PC-9 (cell line): ENCODE results near the gene ZNF618. TPM values are rescaled to one million over a fixed set of nuclear protein-coding genes. Genes with fewer than 3 reads are reported as not detected.

Experiments
- BruUV-seq: library from RNA; stranded (reverse); fragments of 400-500 nt; replicated peaks from 2 replicates; lab custom pipeline; 2021; lab: Mats Ljungman, UMichigan
- CTCF ChIA-PET: fragments of 300-600 bp; sonication (Branson Sonifier 250); formaldehyde crosslinking; loops from one replicate; lab custom pipeline; 2022; ENCODE audit warnings: antibody characterized with exemption; lab: Charles Lee
- POLR2A ChIA-PET: fragments of 300-600 bp; sonication (Branson Sonifier 250); formaldehyde crosslinking; loops from one replicate; lab custom pipeline; 2022; ENCODE audit warnings: antibody characterized with exemption; ENCODE audit not compliant: unreplicated experiment; lab: Charles Lee
- DNase-seq, 2 experiments: peaks; one replicate each; pipeline versions ENCODE4 v3.0.0 to v3.0.0-alpha.2; 2015 to 2022; ENCODE audit warnings: mixed read lengths in 1 of 2
- H2AFZ ChIP-seq: fragments of 200-600 bp; sonication (generic); 2 replicates; pipeline ENCODE4 v1.8.1; 2017; ENCODE audit warnings: antibody characterized with exemption
- H3F3A ChIP-seq: fragments of 200-600 bp; sonication (generic); 2 replicates; pipeline ENCODE4 v1.8.1; 2017; ENCODE audit warnings: antibody characterized with exemption, mild to moderate bottlenecking, low read depth; ENCODE audit not compliant: insufficient read depth
- H3K27ac ChIP-seq: fragments of 200-600 bp; sonication (generic); 2 replicates; pipeline ENCODE4 v1.6.1; 2016; ENCODE audit warnings: mixed run types
- H3K27me3 ChIP-seq: fragments of 200-600 bp; sonication (generic); 2 replicates; pipeline ENCODE4 v1.6.1; 2016; ENCODE audit warnings: low read depth, mixed run types; ENCODE audit not compliant: insufficient read depth
- H3K36me3 ChIP-seq: fragments of 200-600 bp; sonication (generic); 2 replicates; pipeline ENCODE4 v1.6.1; 2016; ENCODE audit warnings: low read depth, mixed run types
- H3K4me1 ChIP-seq: fragments of 200-600 bp; sonication (generic); replicated peaks from 2 replicates; pipeline ENCODE4 v1.6.1; 2016; ENCODE audit warnings: mixed run types; ENCODE audit not compliant: insufficient read depth
- H3K4me2 ChIP-seq: fragments of 200-600 bp; sonication (generic); 2 replicates; pipeline ENCODE4 v1.6.1; 2017; ENCODE audit warnings: mixed run types
- H3K4me3 ChIP-seq: fragments of 200-600 bp; sonication (generic); 2 replicates; pipeline ENCODE4 v1.6.1; 2016; ENCODE audit warnings: mixed run types
- H3K79me2 ChIP-seq: fragments of 200-600 bp; sonication (generic); 2 replicates; pipeline ENCODE4 v1.6.1; 2017; ENCODE audit warnings: low read depth, mixed run types
- H3K9me2 ChIP-seq: fragments of 200-600 bp; sonication (generic); 2 replicates; pipeline ENCODE4 v1.8.1; 2017; ENCODE audit warnings: mild to moderate bottlenecking; ENCODE audit not compliant: insufficient read depth
- H3K9me3 ChIP-seq: fragments of 200-600 bp; sonication (generic); 2 replicates; pipeline ENCODE4 v1.8.1; 2016; ENCODE audit warnings: low read depth; ENCODE audit not compliant: insufficient read depth
- H4K20me1 ChIP-seq: fragments of 200-600 bp; sonication (generic); 2 replicates; pipeline ENCODE4 v1.8.1; 2017; ENCODE audit not compliant: insufficient read depth
- EZH2 ChIP-seq: fragments of 200-600 bp; sonication (generic); IDR thresholded peaks from 2 replicates; pipeline ENCODE4 v1.8.0; 2017; ENCODE audit warnings: antibody characterized with exemption, low read depth
- intact Hi-C: fragments of 100-400 bp; cut with micrococcal nuclease; formaldehyde crosslinking; loops from one replicate; pipeline ENCODE4 v1.10.0; 2022; ENCODE audit not compliant: unreplicated experiment
- total RNA-seq: library from RNA; stranded (reverse); gene quantifications from 2 replicates; pipeline ENCODE4 v1.2.3, GENCODE V29; 2021
- TF ChIP-seq, protein P1 (sequence below): fragments of 200-600 bp; sonication (generic); conservative IDR thresholded peaks from 2 replicates; pipeline ENCODE4 v1.6.1; 2017; ENCODE audit warnings: mixed run types, antibody characterized with exemption, mild to moderate bottlenecking, moderate library complexity

ZNF618 gene
- total RNA-seq, 1 experiment from 2014 or later = 0.20 TPM

GRCh38 chr9:114004221-114004716 is 128.2 kb downstream of the ZNF618 start:
- Histone ChIP-seq H3F3A (no peaks in the 10 kb centered on the region), H3K27me3 (peaks cover 88% of the 10 kb centered on the region), H3K4me3 (no peak overlapping the region), H4K20me1 (no peaks in the 10 kb centered on the region), H3K36me3 (no peaks in the 10 kb centered on the region), H2AFZ (no peak overlapping the region), H3K4me2 (no peak overlapping the region), H3K27ac (no peak overlapping the region), H3K9me2 (no peaks in the 10 kb centered on the region), H3K4me1 (no peaks in the 10 kb centered on the region), H3K9me3 (no peaks in the 10 kb centered on the region), H3K79me2 (no peaks in the 10 kb centered on the region)
- intact Hi-C loops = no loop called here
- no peak for DNase-seq
- no TSS peak for BruUV-seq
- TF ChIP-seq, protein P1, sequence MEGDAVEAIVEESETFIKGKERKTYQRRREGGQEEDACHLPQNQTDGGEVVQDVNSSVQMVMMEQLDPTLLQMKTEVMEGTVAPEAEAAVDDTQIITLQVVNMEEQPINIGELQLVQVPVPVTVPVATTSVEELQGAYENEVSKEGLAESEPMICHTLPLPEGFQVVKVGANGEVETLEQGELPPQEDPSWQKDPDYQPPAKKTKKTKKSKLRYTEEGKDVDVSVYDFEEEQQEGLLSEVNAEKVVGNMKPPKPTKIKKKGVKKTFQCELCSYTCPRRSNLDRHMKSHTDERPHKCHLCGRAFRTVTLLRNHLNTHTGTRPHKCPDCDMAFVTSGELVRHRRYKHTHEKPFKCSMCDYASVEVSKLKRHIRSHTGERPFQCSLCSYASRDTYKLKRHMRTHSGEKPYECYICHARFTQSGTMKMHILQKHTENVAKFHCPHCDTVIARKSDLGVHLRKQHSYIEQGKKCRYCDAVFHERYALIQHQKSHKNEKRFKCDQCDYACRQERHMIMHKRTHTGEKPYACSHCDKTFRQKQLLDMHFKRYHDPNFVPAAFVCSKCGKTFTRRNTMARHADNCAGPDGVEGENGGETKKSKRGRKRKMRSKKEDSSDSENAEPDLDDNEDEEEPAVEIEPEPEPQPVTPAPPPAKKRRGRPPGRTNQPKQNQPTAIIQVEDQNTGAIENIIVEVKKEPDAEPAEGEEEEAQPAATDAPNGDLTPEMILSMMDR = no peak
- no peak for TF ChIP-seq EZH2
- CTCF ChIA-PET = no interaction called here
- POLR2A ChIA-PET = no interaction called here

DNA sequence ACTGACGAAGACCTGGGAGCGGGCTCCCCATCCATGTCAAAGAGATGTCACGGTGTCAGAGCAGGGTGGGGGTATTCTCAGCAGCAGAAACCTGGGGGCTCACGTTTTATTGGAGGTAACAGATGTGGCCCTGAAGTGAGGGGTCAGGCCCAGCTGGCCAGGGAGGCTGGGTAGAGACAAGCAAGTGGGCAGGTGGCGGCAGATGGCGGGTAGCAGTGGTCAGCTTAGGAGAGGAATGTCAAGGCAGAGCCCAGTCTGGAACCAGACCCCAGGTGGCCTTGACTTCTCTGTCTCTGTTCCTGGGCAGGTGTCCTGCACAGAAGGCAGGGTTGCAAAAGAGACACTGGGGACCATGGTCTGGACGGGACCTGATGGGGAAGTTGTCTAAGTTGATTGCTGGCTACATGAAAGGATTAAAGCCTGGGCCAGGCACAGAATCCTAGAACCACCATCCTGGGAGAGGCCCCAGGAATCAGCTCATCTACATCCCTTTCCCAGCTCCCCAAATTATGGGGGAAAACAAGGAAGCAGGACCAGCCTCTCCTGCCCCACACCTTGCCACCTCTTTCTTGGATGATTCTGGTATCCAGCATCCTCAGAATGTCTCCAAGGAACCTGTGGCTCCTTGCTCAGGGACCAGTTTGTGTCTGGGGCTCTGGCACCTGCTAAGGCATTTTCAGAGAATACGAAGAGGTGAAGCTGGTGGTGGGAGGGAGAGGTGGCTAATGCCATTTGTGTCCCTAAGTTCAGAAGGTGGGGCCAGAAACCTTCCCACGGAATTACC is 129.5 kb downstream of the ZNF618 start:
- Histone ChIP-seq H3K4me2 (no peak overlapping the region), H3K4me1 (no peaks in the 10 kb centered on the region), H3K27me3 (peaks cover 93% of the 10 kb centered on the region), H3K9me3 (no peaks in the 10 kb centered on the region), H2AFZ (no peak overlapping the region), H3F3A (no peaks in the 10 kb centered on the region), H3K27ac (no peak overlapping the region), H3K9me2 (no peaks in the 10 kb centered on the region), H3K36me3 (no peaks in the 10 kb centered on the region), H3K4me3 (no peak overlapping the region), H3K79me2 (no peaks in the 10 kb centered on the region), H4K20me1 (no peaks in the 10 kb centered on the region)
- CTCF ChIA-PET = no interaction called here
- POLR2A ChIA-PET = no interaction called here
- no TSS peak for BruUV-seq
- intact Hi-C loops = no loop called here
- TF ChIP-seq, protein P1 = no peak
- TF ChIP-seq EZH2 = no peak
- no peak for DNase-seq

DNA sequence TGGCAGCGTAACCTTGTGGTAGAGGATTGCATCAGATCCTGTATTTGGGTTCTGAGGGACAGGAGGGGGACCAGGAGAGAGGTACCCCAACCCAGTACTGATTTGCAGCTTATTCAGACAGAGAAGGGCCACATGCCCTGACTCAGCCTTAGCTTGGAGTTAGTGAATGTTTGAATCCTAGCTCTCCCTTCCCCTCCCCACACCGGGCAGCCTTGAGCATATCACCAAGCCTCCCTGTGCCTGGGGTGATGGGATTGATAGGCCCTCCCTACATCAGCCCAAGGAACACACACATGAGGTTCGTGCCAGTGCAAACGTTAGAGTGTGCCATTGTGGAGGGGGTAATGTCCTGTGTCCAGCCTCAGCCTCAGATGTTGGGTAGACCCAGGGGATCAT is 130.0 kb downstream of the ZNF618 start:
- BruUV-seq = no TSS peak
- Histone ChIP-seq H3K27me3 (peaks cover 93% of the 10 kb centered on the region), H3K9me3 (no peaks in the 10 kb centered on the region), H3K4me1 (no peaks in the 10 kb centered on the region), H2AFZ (no peak overlapping the region), H3K9me2 (no peaks in the 10 kb centered on the region), H3K27ac (no peak overlapping the region), H3K36me3 (no peaks in the 10 kb centered on the region), H3K4me3 (no peak overlapping the region), H3F3A (no peaks in the 10 kb centered on the region), H3K79me2 (no peaks in the 10 kb centered on the region), H3K4me2 (no peak overlapping the region), H4K20me1 (no peaks in the 10 kb centered on the region)
- DNase-seq = no peak
- TF ChIP-seq, protein P1 = no peak
- no peak for TF ChIP-seq EZH2
- POLR2A ChIA-PET = no interaction called here
- CTCF ChIA-PET = no interaction called here
- intact Hi-C loops = no loop called here
